GM12878 (cell line): Measurements from ENCODE around the gene BATF3.

Experiments
- CREM ChIP-seq: IDR thresholded peaks from 2 replicates; pipeline ENCODE4 v1.6.1; 2014; ENCODE audit warnings: antibody characterized with exemption, low read depth
- GABPA ChIP-seq: IDR thresholded peaks from 2 replicates; pipeline ENCODE4 v1.6.1; 2014; ENCODE audit warnings: antibody characterized with exemption, low read depth, mild to moderate bottlenecking, inconsistent platforms
- JUND ChIP-seq: IDR thresholded peaks from 2 replicates; pipeline ENCODE4 v1.6.1; 2012; ENCODE audit warnings: low read depth, mild to moderate bottlenecking, low read length, improper control_type of control experiment, moderate library complexity
- NR2C2 ChIP-seq: IDR thresholded peaks from 2 replicates; pipeline ENCODE4 v1.6.1; 2011; ENCODE audit warnings: borderline replicate concordance, low read depth; ENCODE audit not compliant: control insufficient read depth, insufficient read length
- NRF1 ChIP-seq: conservative IDR thresholded peaks from 2 replicates; pipeline ENCODE4 v1.6.1; 2011; ENCODE audit warnings: mild to moderate bottlenecking, low read depth, low read length, improper control_type of control experiment
- POLR2A ChIP-seq: IDR thresholded peaks from 2 replicates; pipeline ENCODE4 v1.6.1; 2011; ENCODE audit warnings: low read depth, mild to moderate bottlenecking, low read length
- RFX5 ChIP-seq: IDR thresholded peaks from 2 replicates; pipeline ENCODE4 v1.6.1; 2011; ENCODE audit warnings: low read depth, low read length, improper control_type of control experiment
- SP1 ChIP-seq: IDR thresholded peaks from one replicate; pipeline ENCODE4 v1.6.1; 2011; ENCODE audit warnings: low read depth, low read length
- TF ChIP-seq, protein P1 (sequence below): IDR thresholded peaks from 2 replicates; pipeline ENCODE4 v1.6.1; 2012; ENCODE audit warnings: mild to moderate bottlenecking, low read depth, low read length
- TF ChIP-seq, protein P2 (sequence below), 3 experiments: IDR thresholded peaks in 2 of 3; conservative IDR thresholded peaks in 1 of 3; 2 replicates each; pipeline ENCODE4 v1.5.1; 2011; ENCODE audit warnings: low read depth in 3 of 3, low read length in 3 of 3, mild to moderate bottlenecking in 3 of 3, control low read depth in 2 of 3, moderate library complexity in 2 of 3, inconsistent platforms in 1 of 3, mixed read lengths in 1 of 3; ENCODE audit not compliant: control insufficient read depth in 2 of 3, insufficient read depth in 1 of 3; ENCODE audit errors: extremely low read depth in 1 of 3

DNA sequence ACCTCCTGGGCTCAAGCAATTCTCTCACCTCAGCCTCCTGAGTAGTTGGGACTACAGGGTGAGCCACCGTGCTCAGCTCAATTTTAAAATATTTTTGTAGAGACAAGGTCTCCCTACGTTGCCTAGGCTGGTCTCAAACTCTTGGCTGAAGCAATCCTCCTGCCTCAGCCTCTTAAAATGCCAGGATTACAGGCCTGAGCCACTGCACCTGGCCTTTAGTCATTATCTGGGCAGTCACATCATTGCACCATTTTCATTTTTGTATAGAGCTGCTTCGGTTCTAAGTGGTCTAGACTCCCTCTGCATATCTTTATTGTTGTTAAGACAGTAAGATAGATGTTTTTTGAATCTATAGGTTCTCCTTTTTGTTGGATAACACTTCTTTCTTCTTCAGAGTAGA lies 51.2 kb downstream of the BATF3 start:
- no peak for TF ChIP-seq POLR2A
- TF ChIP-seq SP1 = no peak
- TF ChIP-seq NRF1 = no peak
- no peak for TF ChIP-seq CREM
- TF ChIP-seq NR2C2 = no peak
- TF ChIP-seq JUND = no peak
- TF ChIP-seq, protein P1, sequence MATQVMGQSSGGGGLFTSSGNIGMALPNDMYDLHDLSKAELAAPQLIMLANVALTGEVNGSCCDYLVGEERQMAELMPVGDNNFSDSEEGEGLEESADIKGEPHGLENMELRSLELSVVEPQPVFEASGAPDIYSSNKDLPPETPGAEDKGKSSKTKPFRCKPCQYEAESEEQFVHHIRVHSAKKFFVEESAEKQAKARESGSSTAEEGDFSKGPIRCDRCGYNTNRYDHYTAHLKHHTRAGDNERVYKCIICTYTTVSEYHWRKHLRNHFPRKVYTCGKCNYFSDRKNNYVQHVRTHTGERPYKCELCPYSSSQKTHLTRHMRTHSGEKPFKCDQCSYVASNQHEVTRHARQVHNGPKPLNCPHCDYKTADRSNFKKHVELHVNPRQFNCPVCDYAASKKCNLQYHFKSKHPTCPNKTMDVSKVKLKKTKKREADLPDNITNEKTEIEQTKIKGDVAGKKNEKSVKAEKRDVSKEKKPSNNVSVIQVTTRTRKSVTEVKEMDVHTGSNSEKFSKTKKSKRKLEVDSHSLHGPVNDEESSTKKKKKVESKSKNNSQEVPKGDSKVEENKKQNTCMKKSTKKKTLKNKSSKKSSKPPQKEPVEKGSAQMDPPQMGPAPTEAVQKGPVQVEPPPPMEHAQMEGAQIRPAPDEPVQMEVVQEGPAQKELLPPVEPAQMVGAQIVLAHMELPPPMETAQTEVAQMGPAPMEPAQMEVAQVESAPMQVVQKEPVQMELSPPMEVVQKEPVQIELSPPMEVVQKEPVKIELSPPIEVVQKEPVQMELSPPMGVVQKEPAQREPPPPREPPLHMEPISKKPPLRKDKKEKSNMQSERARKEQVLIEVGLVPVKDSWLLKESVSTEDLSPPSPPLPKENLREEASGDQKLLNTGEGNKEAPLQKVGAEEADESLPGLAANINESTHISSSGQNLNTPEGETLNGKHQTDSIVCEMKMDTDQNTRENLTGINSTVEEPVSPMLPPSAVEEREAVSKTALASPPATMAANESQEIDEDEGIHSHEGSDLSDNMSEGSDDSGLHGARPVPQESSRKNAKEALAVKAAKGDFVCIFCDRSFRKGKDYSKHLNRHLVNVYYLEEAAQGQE = no peak
- TF ChIP-seq GABPA = no peak
- TF ChIP-seq, protein P2, sequence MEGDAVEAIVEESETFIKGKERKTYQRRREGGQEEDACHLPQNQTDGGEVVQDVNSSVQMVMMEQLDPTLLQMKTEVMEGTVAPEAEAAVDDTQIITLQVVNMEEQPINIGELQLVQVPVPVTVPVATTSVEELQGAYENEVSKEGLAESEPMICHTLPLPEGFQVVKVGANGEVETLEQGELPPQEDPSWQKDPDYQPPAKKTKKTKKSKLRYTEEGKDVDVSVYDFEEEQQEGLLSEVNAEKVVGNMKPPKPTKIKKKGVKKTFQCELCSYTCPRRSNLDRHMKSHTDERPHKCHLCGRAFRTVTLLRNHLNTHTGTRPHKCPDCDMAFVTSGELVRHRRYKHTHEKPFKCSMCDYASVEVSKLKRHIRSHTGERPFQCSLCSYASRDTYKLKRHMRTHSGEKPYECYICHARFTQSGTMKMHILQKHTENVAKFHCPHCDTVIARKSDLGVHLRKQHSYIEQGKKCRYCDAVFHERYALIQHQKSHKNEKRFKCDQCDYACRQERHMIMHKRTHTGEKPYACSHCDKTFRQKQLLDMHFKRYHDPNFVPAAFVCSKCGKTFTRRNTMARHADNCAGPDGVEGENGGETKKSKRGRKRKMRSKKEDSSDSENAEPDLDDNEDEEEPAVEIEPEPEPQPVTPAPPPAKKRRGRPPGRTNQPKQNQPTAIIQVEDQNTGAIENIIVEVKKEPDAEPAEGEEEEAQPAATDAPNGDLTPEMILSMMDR (IDR thresholded peaks at IDR 0.05 in 2 of 3, conservative IDR thresholded peaks at IDR 0.05 in 1 of 3; ENCODE audit: control insufficient read depth in 2 of 3, extremely low read depth in 1 of 3, insufficient read depth in 1 of 3, low read depth in 3 of 3, low read length in 3 of 3) = no peak
- TF ChIP-seq RFX5 = no peak
